Suprapubic skin (tissue), 4 donors: Measurements from ENCODE around the gene CCDC106. TPM values are rescaled to one million over a fixed set of nuclear protein-coding genes. Genes with fewer than 3 reads are reported as not detected.

Experiments
- DNase-seq, 2 donors: peaks; one replicate each; pipeline ENCODE4 v3.0.0-alpha.2; 2019; ENCODE audit warnings: low spot score in 2 of 2
- H3K27ac ChIP-seq: fragments of 200-600 bp; sonication (generic); one replicate; pipeline ENCODE4 v1.5.1; 2019
- H3K27me3 ChIP-seq: fragments of 200-600 bp; sonication (generic); one replicate; pipeline ENCODE4 v1.5.1; 2019
- H3K36me3 ChIP-seq: fragments of 200-600 bp; sonication (generic); one replicate; pipeline ENCODE4 v1.5.1; 2019
- H3K4me1 ChIP-seq: fragments of 200-600 bp; sonication (generic); one replicate; pipeline ENCODE4 v1.5.1; 2019
- H3K4me3 ChIP-seq: fragments of 200-600 bp; sonication (generic); one replicate; pipeline ENCODE4 v1.5.1; 2019; ENCODE audit warnings: mild to moderate bottlenecking
- H3K9me3 ChIP-seq: fragments of 200-600 bp; sonication (generic); one replicate; pipeline ENCODE4 v1.5.1; 2019
- CTCF ChIP-seq, 2 donors: fragments of 200-600 bp in 1 of 2; fragments of 450-650 bp in 1 of 2; sonication (generic) in 1 of 2; IDR thresholded peaks; one replicate each; pipeline ENCODE4 v1.5.1; 2016 to 2019; ENCODE audit warnings: antibody characterized with exemption in 2 of 2, mild to moderate bottlenecking in 1 of 2, moderate library complexity in 1 of 2
- EP300 ChIP-seq: sonication (generic); formaldehyde crosslinking; IDR thresholded peaks from one replicate; pipeline ENCODE4 v1.6.1; 2017; ENCODE audit warnings: antibody characterized with exemption
- POLR2A ChIP-seq, 2 donors: fragments of 450-650 bp; IDR thresholded peaks; one replicate each; pipeline ENCODE4 v1.6.1; 2017; ENCODE audit warnings: antibody characterized with exemption in 2 of 2, mild to moderate bottlenecking in 2 of 2, moderate library complexity in 2 of 2
- POLR2AphosphoS5 ChIP-seq, 3 donors: sonication (generic); formaldehyde crosslinking; IDR thresholded peaks; one replicate each; pipeline ENCODE4 v1.6.1; 2017; ENCODE audit warnings: antibody characterized with exemption in 3 of 3
- WGBS: methylation state at CpG from one replicate; pipeline ENCODE4 v1.1.5; 2018; 5-methylcytosine and 5-hydroxymethylcytosine counted together
- total RNA-seq, 4 donors: library from RNA; depleted of rRNA; stranded (reverse); fragments of >200 nt; gene quantifications; one replicate each; pipeline ENCODE4 v1.1.0, GENCODE V29; 2016

The CCDC106 gene
- total RNA-seq, 4 donors from 2014 or later, result 6.2 to 18.3 (median 8.5) TPM

GRCh38 chr19:55645512-55645881 lies 2.5 kb upstream of the CCDC106 start:
- Histone ChIP-seq H3K27me3 (no peaks in the 10 kb centered on the region), H3K27ac (no peak overlapping the region), H3K4me3 (no peak overlapping the region), H3K4me1 (peaks cover 64% of the 10 kb centered on the region), H3K9me3 (no peaks in the 10 kb centered on the region), H3K36me3 (peaks cover 13% of the 10 kb centered on the region)
- TF ChIP-seq POLR2A (IDR thresholded peaks at IDR 0.05), result no peak
- TF ChIP-seq POLR2AphosphoS5 (IDR thresholded peaks at IDR 0.05), result no peak
- TF ChIP-seq CTCF (IDR thresholded peaks at IDR 0.05), result no peak
- TF ChIP-seq EP300, result no peak
- DNase-seq, result no peak
- 67% methylated on average over 5 of the region's 5 CpGs for WGBS

GRCh38 chr19:55646889-55647731 lies 902 bp upstream of the CCDC106 start:
- no peaks in the 10 kb centered on the region for H3K27me3 ChIP-seq
- DNase-seq, result no peak
- no peaks in the 10 kb centered on the region for H3K9me3 ChIP-seq
- 48% methylated on average over 14 of the region's 14 CpGs for WGBS
- peaks cover 13% of the 10 kb centered on the region for H3K36me3 ChIP-seq
- H3K27ac ChIP-seq, result peak overlapping the region; percentile 82
- no peak for TF ChIP-seq POLR2AphosphoS5 (IDR thresholded peaks at IDR 0.05)
- TF ChIP-seq CTCF (IDR thresholded peaks at IDR 0.05), result no peak
- no peak for TF ChIP-seq POLR2A (IDR thresholded peaks at IDR 0.05)
- TF ChIP-seq EP300, result no peak
- H3K4me1 ChIP-seq, result peaks cover 55% of the 10 kb centered on the region
- H3K4me3 ChIP-seq, result peak overlapping the region; percentile 90

GRCh38 chr19:55648585-55649267 lies 714 bp downstream of the CCDC106 start:
- Histone ChIP-seq H3K9me3 (no peaks in the 10 kb centered on the region), H3K36me3 (peaks cover 13% of the 10 kb centered on the region), H3K4me1 (peaks cover 51% of the 10 kb centered on the region), H3K4me3 (peak overlapping the region; percentile 90), H3K27me3 (no peaks in the 10 kb centered on the region), H3K27ac (peak overlapping the region; percentile 82)
- TF ChIP-seq EP300 (no peak), POLR2A (IDR thresholded peaks at IDR 0.05) (no peak), CTCF (IDR thresholded peaks at IDR 0.05) (no peak), POLR2AphosphoS5 (IDR thresholded peaks at IDR 0.05) (no peak)
- peak in 1 of 2 donors; percentile 61 for DNase-seq
- 22% methylated on average over 25 of the region's 25 CpGs for WGBS

GRCh38 chr19:55649268-55650125 lies 1.5 kb downstream of the CCDC106 start:
- Histone ChIP-seq H3K27me3 (no peaks in the 10 kb centered on the region), H3K9me3 (no peaks in the 10 kb centered on the region), H3K36me3 (peaks cover 13% of the 10 kb centered on the region), H3K27ac (no peak overlapping the region), H3K4me1 (peaks cover 44% of the 10 kb centered on the region), H3K4me3 (peak overlapping the region; percentile 90)
- TF ChIP-seq CTCF (IDR thresholded peaks at IDR 0.05), result no peak
- TF ChIP-seq POLR2AphosphoS5 (IDR thresholded peaks at IDR 0.05), result no peak
- DNase-seq, result no peak
- WGBS, result 70% methylated on average over 9 of the region's 17 CpGs
